ENCODE measurements around the gene HPSE2. TPM values are rescaled to one million over a fixed set of nuclear protein-coding genes. Genes with fewer than 3 reads are reported as not detected.

HPSE2 gene
- total RNA-seq, 4 donors from 2014 or later, result 1.1 TPM; not detected in 3

- no peak for ATAC-seq
- in situ Hi-C loops (cut with MboI; ENCODE audit: low sequenced_read_pairs in 4 of 4), result no loop called here
Observed at GRCh38 chr10:98675902-98676301, 559.8 kb downstream of the HPSE2 start.

DNA sequence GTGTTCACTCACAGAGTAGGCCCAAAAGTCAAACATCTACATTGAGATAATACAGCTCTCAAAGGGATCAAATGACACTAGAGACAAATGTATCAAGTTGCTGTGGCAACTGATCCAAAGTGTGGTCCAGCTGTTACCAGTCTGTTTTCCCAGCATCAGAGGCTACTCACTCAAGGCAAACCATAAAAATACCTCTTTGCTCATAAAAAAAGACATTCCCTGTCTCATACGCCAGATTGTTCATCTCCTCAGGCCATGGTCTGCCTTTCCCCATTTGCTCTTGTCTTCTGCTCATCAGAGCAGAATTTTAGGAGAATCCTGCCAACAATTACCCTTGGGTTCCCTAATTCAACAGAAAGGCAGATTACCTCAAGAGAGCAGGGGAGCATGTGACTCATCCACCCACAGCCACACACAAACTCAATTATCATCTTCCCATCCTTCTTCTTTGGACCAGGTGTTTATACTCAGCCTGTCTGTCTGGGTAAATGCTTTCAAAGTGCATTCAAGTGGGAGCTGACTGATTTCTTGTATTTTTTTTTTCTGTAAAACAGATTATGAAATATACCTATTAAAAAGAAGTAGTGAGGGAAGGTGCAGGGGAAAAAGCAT, 562.4 kb downstream of the HPSE2 start:
- intact Hi-C loops (cut with DNase I; ENCODE audit: low total_unique reads) (no loop called here), in situ Hi-C loops (cut with MboI; ENCODE audit: low sequenced_read_pairs in 4 of 4) (no loop called here)
- no peak for TF ChIP-seq POLR2A (IDR thresholded peaks at IDR 0.05)
- TF ChIP-seq, protein P1, sequence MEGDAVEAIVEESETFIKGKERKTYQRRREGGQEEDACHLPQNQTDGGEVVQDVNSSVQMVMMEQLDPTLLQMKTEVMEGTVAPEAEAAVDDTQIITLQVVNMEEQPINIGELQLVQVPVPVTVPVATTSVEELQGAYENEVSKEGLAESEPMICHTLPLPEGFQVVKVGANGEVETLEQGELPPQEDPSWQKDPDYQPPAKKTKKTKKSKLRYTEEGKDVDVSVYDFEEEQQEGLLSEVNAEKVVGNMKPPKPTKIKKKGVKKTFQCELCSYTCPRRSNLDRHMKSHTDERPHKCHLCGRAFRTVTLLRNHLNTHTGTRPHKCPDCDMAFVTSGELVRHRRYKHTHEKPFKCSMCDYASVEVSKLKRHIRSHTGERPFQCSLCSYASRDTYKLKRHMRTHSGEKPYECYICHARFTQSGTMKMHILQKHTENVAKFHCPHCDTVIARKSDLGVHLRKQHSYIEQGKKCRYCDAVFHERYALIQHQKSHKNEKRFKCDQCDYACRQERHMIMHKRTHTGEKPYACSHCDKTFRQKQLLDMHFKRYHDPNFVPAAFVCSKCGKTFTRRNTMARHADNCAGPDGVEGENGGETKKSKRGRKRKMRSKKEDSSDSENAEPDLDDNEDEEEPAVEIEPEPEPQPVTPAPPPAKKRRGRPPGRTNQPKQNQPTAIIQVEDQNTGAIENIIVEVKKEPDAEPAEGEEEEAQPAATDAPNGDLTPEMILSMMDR (IDR thresholded peaks at IDR 0.05 in 4 of 5, conservative IDR thresholded peaks at IDR 0.05 in 1 of 5), result no peak
- Histone ChIP-seq H3K4me1 (no peaks in the 10 kb centered on the region), H3K27me3 (no peaks in the 10 kb centered on the region), H3K9me3 (no peaks in the 10 kb centered on the region), H3K4me3 (no peak overlapping the region), H3K36me3 (no peaks in the 10 kb centered on the region), H3K27ac (no peak overlapping the region)
- ATAC-seq (no peak), DNase-seq (no peak)

More at GRCh38 chr10:98675902-98676301, 559.8 kb downstream of the HPSE2 start:
- no peaks in the 10 kb centered on the region for H3K9me3 ChIP-seq
- no peaks in the 10 kb centered on the region for H3K4me1 ChIP-seq
- H3K4me3 ChIP-seq, result no peak overlapping the region
- intact Hi-C loops (cut with DNase I; ENCODE audit: low total_unique reads), result no loop called here
- H3K36me3 ChIP-seq, result no peaks in the 10 kb centered on the region
- TF ChIP-seq, protein P1 (IDR thresholded peaks at IDR 0.05 in 4 of 5, conservative IDR thresholded peaks at IDR 0.05 in 1 of 5), result no peak
- TF ChIP-seq POLR2A (IDR thresholded peaks at IDR 0.05), result no peak
- no peak for DNase-seq
- H3K27ac ChIP-seq, result no peak overlapping the region
- no peaks in the 10 kb centered on the region for H3K27me3 ChIP-seq

GRCh38 chr10:98667081-98667480, 568.6 kb downstream of the HPSE2 start:
- Histone ChIP-seq H3K4me3 (no peak overlapping the region), H3K27ac (no peak overlapping the region), H3K27me3 (no peaks in the 10 kb centered on the region), H3K9me3 (no peaks in the 10 kb centered on the region), H3K36me3 (no peaks in the 10 kb centered on the region), H3K4me1 (no peaks in the 10 kb centered on the region)
- intact Hi-C loops (cut with DNase I; ENCODE audit: low total_unique reads), result no loop called here
- TF ChIP-seq, protein P1 (IDR thresholded peaks at IDR 0.05 in 4 of 5, conservative IDR thresholded peaks at IDR 0.05 in 1 of 5), result no peak
- TF ChIP-seq POLR2A (IDR thresholded peaks at IDR 0.05), result no peak
- in situ Hi-C loops (cut with MboI; ENCODE audit: low sequenced_read_pairs in 4 of 4), result loop anchor here in 3 of 4 donors (5.0 to 10.0 kb wide), 2 partner anchors 192 to 195 kb away; no protein-coding TSS in a partner anchor
- no peak for ATAC-seq
- DNase-seq, result no peak

DNA sequence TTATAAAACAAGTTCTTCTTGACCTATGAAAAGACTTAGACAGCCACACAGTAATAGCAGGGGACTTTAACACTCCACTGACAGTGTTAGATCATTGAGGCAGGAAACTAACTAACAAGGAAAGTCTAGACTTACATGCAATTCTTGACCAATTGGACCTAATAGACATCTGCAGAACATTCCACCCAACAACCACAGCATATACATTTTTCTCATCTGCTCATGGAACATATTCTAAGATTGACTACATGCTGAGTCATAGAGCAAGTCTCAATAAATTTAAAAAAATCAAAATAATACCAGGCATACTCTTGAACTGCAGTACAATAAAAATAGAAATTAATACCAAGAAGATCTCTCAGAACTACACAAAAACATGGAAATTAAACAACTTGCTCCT, 569.4 kb downstream of the HPSE2 start:
- in situ Hi-C loops (cut with MboI; ENCODE audit: low sequenced_read_pairs in 4 of 4), result loop anchor here in 3 of 4 donors (5.0 to 10.0 kb wide), 2 partner anchors 191 to 194 kb away; no protein-coding TSS in a partner anchor

More for the DNA sequence above, 569.4 kb downstream of the HPSE2 start:
- no peaks in the 10 kb centered on the region for H3K27me3 ChIP-seq
- DNase-seq (no peak), ATAC-seq (no peak)
- no peaks in the 10 kb centered on the region for H3K4me1 ChIP-seq
- TF ChIP-seq POLR2A (IDR thresholded peaks at IDR 0.05), result no peak
- TF ChIP-seq, protein P1 (IDR thresholded peaks at IDR 0.05 in 4 of 5, conservative IDR thresholded peaks at IDR 0.05 in 1 of 5), result no peak
- H3K4me3 ChIP-seq, result no peak overlapping the region
- H3K9me3 ChIP-seq, result no peaks in the 10 kb centered on the region
- H3K36me3 ChIP-seq, result no peaks in the 10 kb centered on the region
- no peak overlapping the region for H3K27ac ChIP-seq
- intact Hi-C loops (cut with DNase I; ENCODE audit: low total_unique reads), result no loop called here

Data from gastrocnemius medialis (tissue), 4 donors.